Neuronal stem cell (in vitro differentiated cells): ENCODE measurements around the gene PAGE1.

Experiments
- DNase-seq: peaks from one replicate; pipeline ENCODE4 v3.0.0-alpha.2; 2013; ENCODE audit warnings: low spot score
- H2AFZ ChIP-seq: one replicate; pipeline ENCODE4 v1.6.1; 2013; ENCODE audit warnings: mild to moderate bottlenecking, low read length, inconsistent platforms
- H2AK5ac ChIP-seq: 2 replicates; pipeline ENCODE4 v1.6.1; 2013; ENCODE audit warnings: low read depth, mild to moderate bottlenecking, inconsistent platforms, low read length, moderate library complexity, mixed read lengths
- H2BK120ac ChIP-seq: 2 replicates; pipeline ENCODE4 v1.6.1; 2013; ENCODE audit warnings: low read depth, mild to moderate bottlenecking, inconsistent platforms, low read length, moderate library complexity, mixed read lengths
- H2BK12ac ChIP-seq: one replicate; pipeline ENCODE4 v1.6.1; 2013; ENCODE audit warnings: low read length, inconsistent platforms
- H2BK15ac ChIP-seq: 2 replicates; pipeline ENCODE4 v1.6.1; 2013; ENCODE audit warnings: mild to moderate bottlenecking, low read length, inconsistent platforms, mixed read lengths
- H2BK5ac ChIP-seq: one replicate; pipeline ENCODE4 v1.6.1; 2013; ENCODE audit warnings: inconsistent platforms, mild to moderate bottlenecking, low read length, moderate library complexity
- H3K14ac ChIP-seq: one replicate; pipeline ENCODE4 v1.6.1; 2013; ENCODE audit warnings: low read length, inconsistent platforms
- H3K18ac ChIP-seq: 2 replicates; pipeline ENCODE4 v1.6.1; 2013; ENCODE audit warnings: low read length, inconsistent platforms
- H3K23ac ChIP-seq: 2 replicates; pipeline ENCODE4 v1.6.1; 2013; ENCODE audit warnings: low read depth, mild to moderate bottlenecking, mixed read lengths, low read length, inconsistent platforms; ENCODE audit not compliant: poor library complexity
- H3K27ac ChIP-seq: replicated peaks from 3 replicates; pipeline ENCODE4 v1.5.1; 2013; ENCODE audit warnings: low read length, inconsistent platforms
- H3K27me3 ChIP-seq, 3 experiments: 2 replicates each; pipeline ENCODE4 v1.6.1; 2013; ENCODE audit warnings: low read length in 3 of 3, mild to moderate bottlenecking in 2 of 3, inconsistent platforms in 1 of 3, low read depth in 1 of 3, mixed read lengths in 1 of 3, moderate library complexity in 1 of 3; ENCODE audit not compliant: control insufficient read depth in 3 of 3, insufficient read depth in 3 of 3
- H3K36me3 ChIP-seq, 2 donors: replicated peaks in 1 of 2; 2 replicates each; pipeline ENCODE4 v1.6.1; 2013; ENCODE audit warnings: low read length in 2 of 2; ENCODE audit not compliant: control insufficient read depth in 2 of 2, insufficient read depth in 2 of 2
- H3K4ac ChIP-seq: 2 replicates; pipeline ENCODE4 v1.6.1; 2013; ENCODE audit warnings: inconsistent platforms, mild to moderate bottlenecking, low read length, moderate library complexity
- H3K4me1 ChIP-seq, 2 donors: 1 replicate in 1 of 2; 2 replicates in 1 of 2; pipeline ENCODE4 v1.6.1; 2013; ENCODE audit warnings: low read length in 2 of 2, low read depth in 1 of 2; ENCODE audit not compliant: control insufficient read depth in 2 of 2, insufficient read depth in 1 of 2
- H3K4me2 ChIP-seq: one replicate; pipeline ENCODE4 v1.6.1; 2013; ENCODE audit warnings: mild to moderate bottlenecking, low read length, inconsistent platforms; ENCODE audit not compliant: insufficient read depth, poor library complexity, severe bottlenecking
- H3K4me3 ChIP-seq, 2 donors: 2 replicates each; pipeline ENCODE4 v1.5.1; 2013; ENCODE audit warnings: low read length in 2 of 2, mild to moderate bottlenecking in 2 of 2, inconsistent platforms in 1 of 2, moderate library complexity in 1 of 2
- H3K79me1 ChIP-seq: one replicate; pipeline ENCODE4 v1.6.1; 2013; ENCODE audit warnings: low read depth, mild to moderate bottlenecking, inconsistent platforms, low read length, moderate library complexity
- H3K9ac ChIP-seq: one replicate; pipeline ENCODE4 v1.6.1; 2013; ENCODE audit warnings: mild to moderate bottlenecking, low read depth, low read length, inconsistent platforms; ENCODE audit not compliant: poor library complexity
- H3K9me3 ChIP-seq, 2 donors: replicated peaks in 1 of 2; 2 replicates each; pipeline versions ENCODE3 to v1.6.1; 2013; ENCODE audit warnings: low read length in 2 of 2, mild to moderate bottlenecking in 2 of 2, inconsistent platforms in 1 of 2, low read depth in 1 of 2, mixed read lengths in 1 of 2, moderate library complexity in 1 of 2; ENCODE audit not compliant: control insufficient read depth in 2 of 2, insufficient read depth in 1 of 2
- H4K8ac ChIP-seq: one replicate; pipeline ENCODE4 v1.6.1; 2013; ENCODE audit warnings: low read depth, mild to moderate bottlenecking, inconsistent platforms, low read length, moderate library complexity
- H4K91ac ChIP-seq: one replicate; pipeline ENCODE4 v1.6.1; 2013; ENCODE audit warnings: low read length, low read depth, mild to moderate bottlenecking, inconsistent platforms; ENCODE audit not compliant: poor library complexity
- WGBS, 2 donors: extraction: QIAGEN DNeasy Blood & Tissue Kit; methylation state at CpG; one replicate each; pipeline ENCODE4 v1.1.7; 2013; ENCODE audit warnings: missing lambda C conversion rate in 2 of 2, mixed read lengths in 1 of 2; ENCODE audit not compliant: insufficient read length in 2 of 2, insufficient replicate concordance in 1 of 2; ENCODE audit errors: extremely low coverage in 2 of 2; 5-methylcytosine and 5-hydroxymethylcytosine counted together

PAGE1 gene

DNA sequence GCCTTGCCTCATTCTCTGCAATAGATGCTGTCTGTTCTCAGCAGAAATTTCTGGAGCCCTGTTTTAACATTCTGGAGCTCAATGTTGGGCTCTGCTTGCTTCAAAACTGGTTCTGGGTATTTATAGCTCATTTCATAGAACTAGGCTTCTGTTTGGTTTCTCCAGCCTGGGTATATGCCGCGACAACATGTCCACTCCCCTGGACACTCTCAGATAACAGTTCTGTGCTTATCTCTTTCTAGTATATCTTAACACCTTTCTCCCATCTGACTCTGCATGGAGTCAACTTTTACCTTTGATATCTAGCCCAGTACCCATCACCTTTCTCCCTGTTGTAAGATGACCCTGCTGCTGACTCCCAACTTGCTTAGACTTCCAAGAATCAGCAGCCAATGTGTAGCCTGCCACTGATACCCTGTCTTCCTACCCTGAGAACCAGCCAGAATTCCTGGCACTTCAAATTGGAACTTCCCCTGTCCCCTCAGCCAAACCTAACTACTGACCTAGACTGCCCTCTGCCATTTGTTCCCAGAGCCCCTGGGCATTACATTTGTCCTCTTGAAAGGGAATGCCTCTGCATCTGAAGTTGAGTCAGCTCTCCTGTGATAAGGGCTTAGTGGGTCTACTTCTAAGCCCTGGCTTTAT, 20.6 kb downstream of the PAGE1 start:
- DNase-seq: no peak
- H3K23ac ChIP-seq: no peak overlapping the region
- H3K4me1 ChIP-seq: no peaks in the 10 kb centered on the region
- H2BK5ac ChIP-seq: no peak overlapping the region
- H2BK120ac ChIP-seq: no peak overlapping the region
- H3K27ac ChIP-seq: no peak overlapping the region
- no peaks in the 10 kb centered on the region for H3K36me3 ChIP-seq
- no CpG with 5 or more reads among the region's 2 CpGs for WGBS, 2 donors
- no peak overlapping the region for H3K14ac ChIP-seq
- H3K18ac ChIP-seq: no peak overlapping the region
- no peaks in the 10 kb centered on the region for H3K79me1 ChIP-seq
- H2AFZ ChIP-seq: no peak overlapping the region
- no peak overlapping the region for H3K4ac ChIP-seq
- H3K27me3 ChIP-seq: no peaks in the 10 kb centered on the region
- no peak overlapping the region for H3K4me3 ChIP-seq
- H4K91ac ChIP-seq: no peak overlapping the region
- no peak overlapping the region for H2BK12ac ChIP-seq
- no peak overlapping the region for H4K8ac ChIP-seq
- no peak overlapping the region for H3K9ac ChIP-seq
- no peaks in the 10 kb centered on the region for H3K9me3 ChIP-seq
- no peak overlapping the region for H2BK15ac ChIP-seq
- no peak overlapping the region for H2AK5ac ChIP-seq
- H3K4me2 ChIP-seq: no peak overlapping the region

DNA sequence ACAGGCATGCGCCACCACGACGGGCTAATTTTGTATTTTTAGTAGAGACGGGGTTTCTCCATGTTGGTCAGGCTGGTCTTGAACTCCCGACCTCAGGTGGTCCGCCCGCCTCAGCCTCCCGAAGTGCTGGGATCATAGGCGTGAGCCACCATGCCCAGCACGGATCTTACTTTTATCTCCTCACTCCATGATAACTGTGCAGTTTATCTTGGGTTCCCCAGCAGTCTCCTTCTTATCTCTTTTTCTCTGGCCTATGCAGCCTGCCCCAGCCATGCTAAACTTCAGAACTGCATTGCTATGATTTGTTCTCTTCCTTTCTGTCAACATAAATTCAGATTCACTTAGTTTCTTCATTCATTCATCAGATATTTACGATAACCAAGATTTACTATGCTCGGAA, 22.4 kb downstream of the PAGE1 start:
- no peaks in the 10 kb centered on the region for H3K36me3 ChIP-seq
- no peak overlapping the region for H3K4ac ChIP-seq
- H3K9ac ChIP-seq: no peak overlapping the region
- DNase-seq: no peak
- no peak overlapping the region for H2BK12ac ChIP-seq
- no peak overlapping the region for H4K91ac ChIP-seq
- no peak overlapping the region for H3K18ac ChIP-seq
- no peak overlapping the region for H4K8ac ChIP-seq
- no peak overlapping the region for H3K4me3 ChIP-seq
- no peak overlapping the region for H3K14ac ChIP-seq
- H2AFZ ChIP-seq: no peak overlapping the region
- no peak overlapping the region for H2BK5ac ChIP-seq
- H3K27me3 ChIP-seq: no peaks in the 10 kb centered on the region
- no peak overlapping the region for H3K27ac ChIP-seq
- H3K4me2 ChIP-seq: no peak overlapping the region
- H2AK5ac ChIP-seq: no peak overlapping the region
- no CpG with 5 or more reads among the region's 12 CpGs for WGBS, 2 donors
- H2BK120ac ChIP-seq: no peak overlapping the region
- no peaks in the 10 kb centered on the region for H3K79me1 ChIP-seq
- no peaks in the 10 kb centered on the region for H3K9me3 ChIP-seq
- no peaks in the 10 kb centered on the region for H3K4me1 ChIP-seq
- no peak overlapping the region for H3K23ac ChIP-seq
- no peak overlapping the region for H2BK15ac ChIP-seq

DNA sequence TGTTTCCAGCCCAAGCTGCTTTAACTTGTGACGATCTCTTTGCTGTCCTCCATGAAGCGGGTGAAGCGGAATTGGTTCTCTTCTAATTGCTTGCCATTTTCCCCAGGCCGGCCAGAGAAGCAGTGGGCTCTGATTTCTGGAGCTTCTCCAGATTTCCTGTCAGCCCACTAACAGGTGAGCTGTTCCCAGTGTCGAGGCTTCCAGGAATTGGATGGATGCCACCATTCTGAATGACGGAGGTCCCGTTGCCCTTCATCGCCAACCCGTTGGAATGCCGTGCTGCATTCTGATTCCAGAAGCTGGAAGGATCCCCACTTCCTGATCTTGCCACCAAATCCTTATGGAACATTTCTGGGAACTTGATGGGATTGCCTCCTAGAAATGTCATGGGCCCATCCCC, 31.0 kb downstream of the PAGE1 start:
- no peak for DNase-seq
- Histone ChIP-seq H3K9me3 (no peaks in the 10 kb centered on the region), H2BK15ac (no peak overlapping the region), H3K4me2 (no peak overlapping the region), H3K4me1 (no peaks in the 10 kb centered on the region), H3K23ac (no peak overlapping the region), H2AFZ (no peak overlapping the region), H3K4ac (no peak overlapping the region), H3K18ac (no peak overlapping the region), H4K8ac (no peak overlapping the region), H3K27ac (no peak overlapping the region), H2BK12ac (no peak overlapping the region), H3K79me1 (no peaks in the 10 kb centered on the region), H2BK120ac (no peak overlapping the region), H2BK5ac (no peak overlapping the region), H2AK5ac (no peak overlapping the region), H3K14ac (no peak overlapping the region), H3K9ac (no peak overlapping the region), H3K27me3 (no peaks in the 10 kb centered on the region), H4K91ac (no peak overlapping the region), H3K4me3 (no peak overlapping the region), H3K36me3 (no peaks in the 10 kb centered on the region)
- no CpG with 5 or more reads among the region's 10 CpGs for WGBS, 2 donors

DNA sequence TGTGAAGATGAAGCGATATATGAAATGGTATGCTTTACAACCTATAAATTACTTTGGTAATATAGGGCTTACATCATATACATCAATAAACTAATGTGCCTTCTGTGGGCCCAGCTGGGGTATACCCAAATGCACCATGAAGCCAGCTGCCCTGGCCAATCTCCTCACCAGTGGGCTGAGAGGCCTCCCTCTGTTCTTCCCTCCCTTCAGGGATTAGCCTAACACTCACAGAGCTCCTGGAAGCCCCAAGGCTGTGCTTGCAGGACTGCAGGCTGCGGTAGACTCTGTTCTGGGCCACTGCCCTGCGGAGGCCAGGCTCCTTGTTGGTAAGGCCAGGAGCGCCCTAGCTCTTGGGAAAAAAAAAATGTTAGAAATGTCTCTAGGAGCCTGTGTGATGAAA, 33.9 kb downstream of the PAGE1 start:
- Histone ChIP-seq H3K4me3 (no peak overlapping the region), H3K9ac (no peak overlapping the region), H3K4me1 (no peaks in the 10 kb centered on the region), H2AK5ac (no peak overlapping the region), H2BK5ac (no peak overlapping the region), H2AFZ (no peak overlapping the region), H3K4me2 (no peak overlapping the region), H3K18ac (no peak overlapping the region), H3K36me3 (no peaks in the 10 kb centered on the region), H4K91ac (no peak overlapping the region), H2BK15ac (no peak overlapping the region), H2BK120ac (no peak overlapping the region), H3K79me1 (no peaks in the 10 kb centered on the region), H3K27me3 (no peaks in the 10 kb centered on the region), H2BK12ac (no peak overlapping the region), H3K4ac (no peak overlapping the region), H3K14ac (no peak overlapping the region), H3K9me3 (no peaks in the 10 kb centered on the region), H3K23ac (no peak overlapping the region), H3K27ac (no peak overlapping the region), H4K8ac (no peak overlapping the region)
- WGBS, 2 donors: no CpG with 5 or more reads among the region's 4 CpGs
- no peak for DNase-seq
